ENCODE measurements around the gene ADO.

Gene ADO

GRCh38 chr10:62804356-62805230 is at the start of gene ADO:
Gene ADO (plus strand): TSS chr10:62804720. CDS start chr10:62805060, 340 bp downstream.
- peak; percentile 77 for DNase-seq
- peak; percentile 89 to 93 for ATAC-seq (replicated peaks)
- H3K4me3 Mint-ChIP-seq = peak within 1 kb of the TSS; percentile 87 to 94
- H3K36me3 Mint-ChIP-seq = peaks cover 12 to 32% of the 10 kb centered on the region in 2 donors
- peak within 1 kb of the TSS; percentile 100 for H3K27ac Mint-ChIP-seq
- no peaks in the 10 kb centered on the region for H3K9me3 Mint-ChIP-seq
- H3K27me3 Mint-ChIP-seq = no peaks in the 10 kb centered on the region
- peaks cover 16 to 39% of the 10 kb centered on the region in 2 donors for H3K4me1 Mint-ChIP-seq

- no peak overlapping the region for H3K4me3 Mint-ChIP-seq
- H3K36me3 Mint-ChIP-seq = peaks cover 0 to 3% of the 10 kb centered on the region in 2 donors
- H3K4me1 Mint-ChIP-seq = peaks cover 19 to 30% of the 10 kb centered on the region in 2 donors
These were observed 49.6 kb upstream of the ADO start for GRCh38 chr10:62754963-62755362.

GRCh38 chr10:62755662-62756653 is 48.6 kb upstream of the ADO start:
- Mint-ChIP-seq H3K27ac (no peak overlapping the region), H3K36me3 (peaks cover 0 to 3% of the 10 kb centered on the region in 2 donors), H3K27me3 (peaks cover 6 to 10% of the 10 kb centered on the region in 2 donors), H3K4me1 (peaks cover 25 to 35% of the 10 kb centered on the region in 2 donors), H3K9me3 (peaks cover 0 to 3% of the 10 kb centered on the region in 2 donors), H3K4me3 (no peak overlapping the region)
- DNase-seq = no peak
- ATAC-seq (replicated peaks) = peak in 1 of 2 donors; percentile 64

More at GRCh38 chr10:62754963-62755362, 49.6 kb upstream of the ADO start:
- Mint-ChIP-seq H3K9me3 (peaks cover 0 to 3% of the 10 kb centered on the region in 2 donors), H3K27me3 (peaks cover 6 to 10% of the 10 kb centered on the region in 2 donors), H3K27ac (no peak overlapping the region)
- no peak for DNase-seq
- ATAC-seq (replicated peaks) = no peak

- H3K27me3 Mint-ChIP-seq = peaks cover 4% of the 10 kb centered on the region in 2 donors
- peaks cover 0 to 3% of the 10 kb centered on the region in 2 donors for H3K36me3 Mint-ChIP-seq
- DNase-seq (no peak), ATAC-seq (replicated peaks) (no peak)
- H3K4me1 Mint-ChIP-seq = peaks cover 31 to 45% of the 10 kb centered on the region in 2 donors
- peak overlapping the region; percentile 25 for H3K27ac Mint-ChIP-seq
- H3K9me3 Mint-ChIP-seq = peaks cover 0 to 1% of the 10 kb centered on the region in 2 donors
- no peak overlapping the region for H3K4me3 Mint-ChIP-seq
These were observed 44.8 kb upstream of the ADO start for GRCh38 chr10:62759599-62760175.

GRCh38 chr10:62760401-62760800 is 44.1 kb upstream of the ADO start:
- no peak for DNase-seq
- peaks cover 0 to 4% of the 10 kb centered on the region in 2 donors for H3K27me3 Mint-ChIP-seq
- peak; percentile 49 to 66 for ATAC-seq (replicated peaks)
- H3K4me1 Mint-ChIP-seq = peaks cover 27 to 37% of the 10 kb centered on the region in 2 donors
- H3K9me3 Mint-ChIP-seq = no peaks in the 10 kb centered on the region
- peaks cover 0 to 3% of the 10 kb centered on the region in 2 donors for H3K36me3 Mint-ChIP-seq
- H3K4me3 Mint-ChIP-seq = peak overlapping the region; percentile 32 to 70
- H3K27ac Mint-ChIP-seq = peak overlapping the region; percentile 73

GRCh38 chr10:62761115-62761514 is 43.4 kb upstream of the ADO start:
- Mint-ChIP-seq H3K27me3 (peaks cover 0 to 4% of the 10 kb centered on the region in 2 donors), H3K4me1 (peaks cover 21 to 30% of the 10 kb centered on the region in 2 donors), H3K9me3 (no peaks in the 10 kb centered on the region), H3K27ac (peak overlapping the region; percentile 80), H3K36me3 (peaks cover 0 to 3% of the 10 kb centered on the region in 2 donors), H3K4me3 (no peak overlapping the region)
- ATAC-seq (replicated peaks) = peak; percentile 49 to 59
- DNase-seq = no peak

GRCh38 chr10:62763155-62763554 is 41.4 kb upstream of the ADO start:
- Mint-ChIP-seq H3K4me3 (no peak overlapping the region), H3K36me3 (peaks cover 0 to 3% of the 10 kb centered on the region in 2 donors), H3K27ac (no peak overlapping the region), H3K27me3 (peaks cover 0 to 4% of the 10 kb centered on the region in 2 donors), H3K9me3 (peaks cover 0 to 3% of the 10 kb centered on the region in 2 donors), H3K4me1 (peaks cover 23 to 30% of the 10 kb centered on the region in 2 donors)
- DNase-seq (no peak), ATAC-seq (replicated peaks) (no peak)

GRCh38 chr10:62764011-62764410 is 40.5 kb upstream of the ADO start:
- ATAC-seq (replicated peaks) (no peak), DNase-seq (no peak)
- Mint-ChIP-seq H3K36me3 (no peaks in the 10 kb centered on the region), H3K4me3 (no peak overlapping the region), H3K9me3 (peaks cover 0 to 6% of the 10 kb centered on the region in 2 donors), H3K27me3 (no peaks in the 10 kb centered on the region), H3K27ac (no peak overlapping the region), H3K4me1 (peaks cover 26 to 38% of the 10 kb centered on the region in 2 donors)

- ATAC-seq (replicated peaks) (no peak), DNase-seq (no peak)
- peaks cover 0 to 6% of the 10 kb centered on the region in 2 donors for H3K9me3 Mint-ChIP-seq
- H3K4me3 Mint-ChIP-seq = no peak overlapping the region
- peak overlapping the region; percentile 51 for H3K27ac Mint-ChIP-seq
- no peaks in the 10 kb centered on the region for H3K27me3 Mint-ChIP-seq
- peaks cover 25 to 44% of the 10 kb centered on the region in 2 donors for H3K4me1 Mint-ChIP-seq
- H3K36me3 Mint-ChIP-seq = no peaks in the 10 kb centered on the region
These were observed 38.8 kb upstream of the ADO start for GRCh38 chr10:62765726-62766125.

- Mint-ChIP-seq H3K36me3 (no peaks in the 10 kb centered on the region), H3K4me1 (peaks cover 21 to 40% of the 10 kb centered on the region in 2 donors), H3K9me3 (peaks cover 0 to 6% of the 10 kb centered on the region in 2 donors), H3K4me3 (no peak overlapping the region), H3K27ac (no peak overlapping the region), H3K27me3 (no peaks in the 10 kb centered on the region)
- DNase-seq = no peak
- ATAC-seq (replicated peaks) = no peak
These were observed 38.1 kb upstream of the ADO start for GRCh38 chr10:62766386-62766785.

- DNase-seq (no peak), ATAC-seq (replicated peaks) (peak in 1 of 2 donors; percentile 64)
- Mint-ChIP-seq H3K27me3 (no peaks in the 10 kb centered on the region), H3K4me1 (peaks cover 25 to 60% of the 10 kb centered on the region in 2 donors), H3K4me3 (no peak overlapping the region), H3K27ac (peak overlapping the region; percentile 83), H3K9me3 (peaks cover 0 to 10% of the 10 kb centered on the region in 2 donors), H3K36me3 (peaks cover 0 to 5% of the 10 kb centered on the region in 2 donors)
These were observed 34.8 kb upstream of the ADO start for GRCh38 chr10:62769574-62770242.

GRCh38 chr10:62772186-62772974 is 32.1 kb upstream of the ADO start:
- H3K4me1 Mint-ChIP-seq = peaks cover 30 to 76% of the 10 kb centered on the region in 2 donors
- H3K9me3 Mint-ChIP-seq = peaks cover 0 to 10% of the 10 kb centered on the region in 2 donors
- H3K4me3 Mint-ChIP-seq = peak overlapping the region; percentile 14 to 38
- H3K36me3 Mint-ChIP-seq = peaks cover 0 to 5% of the 10 kb centered on the region in 2 donors
- DNase-seq (no peak), ATAC-seq (replicated peaks) (peak; percentile 49 to 60)
- peak overlapping the region; percentile 71 for H3K27ac Mint-ChIP-seq
- no peaks in the 10 kb centered on the region for H3K27me3 Mint-ChIP-seq
